K562 (cell line): ENCODE results near the gene SF3B3. TPM values are rescaled to one million over a fixed set of nuclear protein-coding genes. Genes with fewer than 3 reads are reported as not detected.

ENCODE experiments used
- ATAC-seq: fragments of 200-7000 bp; cut with Tn5 transposase; 3 replicates; pipeline ENCODE4 v1.9.1; 2020; ENCODE audit warnings: moderate library complexity
- BruUV-seq: library from RNA; stranded (reverse); fragments of 400-500 nt; replicated peaks from 2 replicates; lab custom pipeline; 2021; lab: Mats Ljungman, UMichigan
- CTCF ChIA-PET: fragments of 300-600 bp; formaldehyde crosslinking; extraction: SDS; loops from one replicate; lab custom pipeline; 2021; ENCODE audit warnings: low intra/inter-chr PET ratio; lab: Yijun Ruan, JAX
- POLR2A ChIA-PET: fragments of 300-600, 350-650 bp; sonication (Branson Sonifier 250); formaldehyde crosslinking; extraction: SDS; loops from one replicate; lab custom pipeline; 2021; ENCODE audit warnings: antibody characterized with exemption, inconsistent platforms; lab: Yijun Ruan, JAX
- DNase-seq, 4 experiments: peaks; one replicate each; pipeline versions ENCODE4 v3.0.0 to v3.0.0-alpha.2; 2011 to 2018; ENCODE audit warnings: low spot score in 3 of 4, mixed read lengths in 3 of 4; ENCODE audit errors: extremely low read depth in 1 of 4
- FAIRE-seq: peaks from 2 replicates; lab custom pipeline; 2011; peaks lifted over from hg19 to GRCh38; lab: Jason Lieb, UNC
- H2AFZ ChIP-seq: 2 replicates; pipeline ENCODE4 v1.6.0; 2011; ENCODE audit warnings: low read depth, low read length, control low read depth, inconsistent platforms
- H3K27ac ChIP-seq: fragments of 200-600 bp; 3 replicates; pipeline ENCODE4 v1.8.0; 2011; ENCODE audit warnings: low read depth, mild to moderate bottlenecking, control low read depth, inconsistent platforms, low read length, moderate library complexity, mixed read lengths; ENCODE audit errors: extremely low read depth
- H3K27me3 ChIP-seq, 2 experiments: fragments of 300-600 bp in 1 of 2; 2 replicates in 1 of 2; 3 replicates in 1 of 2; pipeline versions ENCODE4 v1.6.0 to v1.8.0; 2011; ENCODE audit warnings: inconsistent platforms in 2 of 2, low read length in 2 of 2, mild to moderate bottlenecking in 1 of 2, mixed read lengths in 1 of 2, moderate library complexity in 1 of 2; ENCODE audit not compliant: control insufficient read depth in 2 of 2, insufficient read depth in 2 of 2
- H3K36me3 ChIP-seq: fragments of 300-600 bp; 3 replicates; pipeline ENCODE4 v1.8.0; 2011; ENCODE audit warnings: mild to moderate bottlenecking, low read length, inconsistent platforms; ENCODE audit not compliant: control insufficient read depth, insufficient read depth
- H3K4me1 ChIP-seq, 2 experiments: fragments of 200-600 bp in 1 of 2; replicated peaks in 1 of 2; 2 replicates in 1 of 2; 3 replicates in 1 of 2; pipeline versions ENCODE4 v1.5.1 to v1.8.0; 2011; ENCODE audit warnings: inconsistent platforms in 2 of 2, low read length in 2 of 2, mild to moderate bottlenecking in 1 of 2, mixed read lengths in 1 of 2, moderate library complexity in 1 of 2; ENCODE audit not compliant: control insufficient read depth in 2 of 2, insufficient read depth in 2 of 2
- H3K4me2 ChIP-seq: 2 replicates; pipeline ENCODE4 v1.6.1; 2011; ENCODE audit warnings: low read length, control low read depth, inconsistent platforms, mixed read lengths; ENCODE audit not compliant: insufficient read depth
- H3K4me3 ChIP-seq: fragments of 200-600 bp; sonication (generic), shearing (Covaris generic); 2 replicates; pipeline ENCODE4 v1.5.1; 2016; ENCODE audit warnings: control low read depth, inconsistent platforms
- H3K79me2 ChIP-seq: fragments of 200-600 bp; 3 replicates; pipeline ENCODE4 v1.8.0; 2011; ENCODE audit warnings: low read length, inconsistent platforms; ENCODE audit not compliant: control insufficient read depth, insufficient read depth
- H3K9ac ChIP-seq, 2 experiments: 2 replicates each; pipeline versions ENCODE4 v1.6.0 to v1.6.1; 2011; ENCODE audit warnings: low read depth in 2 of 2, low read length in 2 of 2, control low read depth in 1 of 2, inconsistent platforms in 1 of 2, mild to moderate bottlenecking in 1 of 2, mixed read lengths in 1 of 2; ENCODE audit not compliant: insufficient read depth in 1 of 2
- H3K9me1 ChIP-seq: one replicate; pipeline ENCODE4 v1.6.0; 2011; ENCODE audit warnings: inconsistent platforms, mild to moderate bottlenecking, low read length, moderate library complexity; ENCODE audit not compliant: control insufficient read depth, insufficient read depth
- H3K9me3 ChIP-seq: replicated peaks from 2 replicates; pipeline ENCODE4 v1.5.1; 2011; ENCODE audit warnings: low read depth, low read length, inconsistent platforms; ENCODE audit not compliant: control insufficient read depth, insufficient read depth
- H4K20me1 ChIP-seq: replicated peaks from 2 replicates; pipeline ENCODE4 v1.6.1; 2011; ENCODE audit warnings: low read length, inconsistent platforms, mixed read lengths; ENCODE audit not compliant: control insufficient read depth, insufficient read depth
- DMBX1 ChIP-seq: fragments of 250-450 bp; sonication (Bioruptor Pico); IDR thresholded peaks from 2 replicates; pipeline ENCODE4 v1.8.0; 2022; ENCODE audit warnings: inconsistent platforms, mild to moderate bottlenecking, moderate library complexity, borderline replicate concordance
- ELF2 ChIP-seq: fragments of 250-450 bp; sonication (Bioruptor Pico); IDR thresholded peaks from 2 replicates; pipeline ENCODE4 v1.5.0; 2021; ENCODE audit warnings: mild to moderate bottlenecking
- FOXJ2 ChIP-seq: fragments of 200-800 bp; sonication (Bioruptor generic); IDR thresholded peaks from 2 replicates; pipeline ENCODE4 v1.6.1; 2016; ENCODE audit warnings: missing genetic modification characterization, missing compliant biosample characterization
- GABPA ChIP-seq: fragments of 200-800 bp; sonication (Bioruptor generic); conservative IDR thresholded peaks from 2 replicates; pipeline ENCODE4 v1.6.1; 2016; ENCODE audit warnings: low read depth, missing genetic modification characterization, missing compliant biosample characterization
- HCFC1 ChIP-seq: IDR thresholded peaks from 2 replicates; pipeline ENCODE4 v1.6.1; 2012; ENCODE audit warnings: low read depth, low read length, improper control_type of control experiment
- HMGN3 ChIP-seq: IDR thresholded peaks from 2 replicates; pipeline ENCODE4 v1.6.1; 2011; ENCODE audit warnings: borderline replicate concordance, low read depth, mild to moderate bottlenecking, mixed read lengths, low read length; ENCODE audit not compliant: insufficient read length; ENCODE audit errors: extremely low read depth
- IRF2 ChIP-seq: sonication (generic); formaldehyde crosslinking; IDR thresholded peaks from 2 replicates; pipeline ENCODE4 v1.8.1; 2022; ENCODE audit warnings: mild to moderate bottlenecking, missing genetic modification reagents
- NFRKB ChIP-seq: fragments of 450-650 bp; IDR thresholded peaks from 2 replicates; pipeline ENCODE4 v1.6.1; 2016; ENCODE audit warnings: low read depth
- POLR2A ChIP-seq: fragments of 450-650 bp; conservative IDR thresholded peaks from 2 replicates; pipeline ENCODE4 v1.6.1; 2016
- POLR2H ChIP-seq: IDR thresholded peaks from 2 replicates; pipeline ENCODE4 v1.6.1; 2016; ENCODE audit warnings: missing genetic modification characterization, low read depth, mild to moderate bottlenecking, control low read depth, missing compliant biosample characterization, moderate library complexity
- RB1 ChIP-seq: fragments of 450-650 bp; IDR thresholded peaks from 2 replicates; pipeline ENCODE4 v1.6.1; 2017; ENCODE audit warnings: low read depth, mild to moderate bottlenecking
- RBM39 ChIP-seq: fragments of 200-400 bp; formaldehyde crosslinking; optimal IDR thresholded peaks from 2 replicates; pipeline ENCODE3; 2018; ENCODE audit warnings: low read depth, low read length
- SMAD4 ChIP-seq: fragments of 250-450 bp; sonication (Bioruptor Pico); conservative IDR thresholded peaks from 2 replicates; pipeline ENCODE4 v1.8.0; 2021; ENCODE audit warnings: inconsistent platforms, mild to moderate bottlenecking, moderate library complexity
- TRIM24 ChIP-seq, 2 experiments: fragments of 450-650 bp; IDR thresholded peaks; 2 replicates each; pipeline ENCODE4 v1.6.1; 2016
- YY1 ChIP-seq, 3 experiments: IDR thresholded peaks; 2 replicates each; pipeline ENCODE4 v1.6.1; 2011; ENCODE audit warnings: low read length in 2 of 3, mild to moderate bottlenecking in 2 of 3, moderate library complexity in 2 of 3, borderline replicate concordance in 1 of 3, control low read depth in 1 of 3, low read depth in 1 of 3; ENCODE audit not compliant: insufficient read depth in 3 of 3, insufficient replicate concordance in 2 of 3, control insufficient read depth in 1 of 3, insufficient read length in 1 of 3; ENCODE audit errors: extremely low read depth in 1 of 3
- ZFP1 ChIP-seq: fragments of 450-650 bp; formaldehyde crosslinking; IDR thresholded peaks from 2 replicates; pipeline ENCODE4 v1.4.0; 2020; ENCODE audit warnings: mild to moderate bottlenecking, mixed read lengths
- WGBS: fragments of 100-300 bp; shearing (Covaris generic); methylation state at CpG from one replicate; pipeline ENCODE4 v1.1.6; 2016; ENCODE audit warnings: low coverage, mixed read lengths; ENCODE audit not compliant: insufficient coverage; ENCODE audit errors: missing lambda C conversion rate; 5-methylcytosine and 5-hydroxymethylcytosine counted together
- in situ Hi-C: fragments of 300-500 bp; cut with MboI; formaldehyde crosslinking; loops from 4 replicates; pipeline ENCODE4 v1.15.0; 2018; ENCODE audit warnings: inconsistent platforms, mixed read lengths
- intact Hi-C: fragments of 100-400 bp; cut with micrococcal nuclease; formaldehyde crosslinking; loops from 2 replicates; pipeline ENCODE4 v1.14.2; 2022
- polyA plus RNA-seq, 8 experiments: library from polyadenylated mRNA; depleted of rRNA in 4 of 8; stranded (reverse) in 5 of 8; unstranded in 3 of 8; fragments of >200 nt; fragmentation: Nextera tagmentation in 2 of 8; fragmentation: Illumina TruSeq in 1 of 8; extraction: Ambion mirVana in 2 of 8; extraction: Trizol in 1 of 8; gene quantifications; 2 replicates each; pipeline versions ENCODE4 v1.2.1 to v1.2.3, GENCODE V29; 2011 to 2014; ENCODE audit warnings: inconsistent platforms in 1 of 8, missing spikeins in 1 of 8
- total RNA-seq, 7 experiments: library from RNA; depleted of rRNA in 6 of 7; stranded (reverse); fragments of >200 nt in 6 of 7; fragmentation: Illumina TruSeq in 2 of 7; extraction: Trizol in 2 of 7; gene quantifications; 2 replicates each; pipeline versions ENCODE4 v1.2.1 to v1.2.3, GENCODE V29; 2011 to 2021; ENCODE audit warnings: low replicate concordance in 1 of 7
- TF ChIP-seq, protein P1 (sequence below): sonication (generic); formaldehyde crosslinking; IDR thresholded peaks from 2 replicates; pipeline ENCODE4 v1.8.0; 2022; ENCODE audit warnings: mild to moderate bottlenecking, missing genetic modification reagents, borderline replicate concordance

SF3B3 gene
- total and polyA plus RNA-seq, 9 of the 15 experiments (the other 6 are each of a cell fraction or from before 2014, with no cell fraction given) = 98.9 to 546 (median 221) TPM

DNA sequence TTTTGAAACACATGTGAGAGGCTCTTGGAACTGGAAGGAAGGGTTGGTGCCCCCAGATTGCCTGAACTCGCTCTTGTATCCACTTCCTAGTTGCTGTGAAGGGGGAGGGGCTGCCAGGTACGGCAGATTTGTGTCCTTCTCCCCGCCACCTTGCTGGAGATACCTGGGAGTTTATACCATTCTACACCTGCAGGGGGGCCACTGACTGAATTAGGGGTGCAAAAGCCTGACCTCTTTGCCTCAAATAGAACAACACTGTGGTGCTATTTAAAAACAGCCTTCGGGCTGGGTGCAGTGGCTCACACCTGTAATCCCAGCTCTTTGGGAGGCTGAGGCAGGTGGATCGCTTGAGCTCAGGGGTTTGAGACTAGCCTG is 87.6 kb downstream of the SF3B3 start:
- in situ Hi-C loops = no loop called here
- no peak overlapping the region for H2AFZ ChIP-seq
- H3K27me3 ChIP-seq = peaks cover 11 to 34% of the 10 kb centered on the region in 2 experiments; a peak in 4 of 5 replicates
- H3K9me1 ChIP-seq = no peaks in the 10 kb centered on the region
- CTCF ChIA-PET = no interaction called here
- H3K36me3 ChIP-seq = no peaks in the 10 kb centered on the region
- H4K20me1 ChIP-seq = no peaks in the 10 kb centered on the region
- DNase-seq (peak in 1 of 4 experiments; percentile 26), FAIRE-seq (no peak), ATAC-seq (no peak)
- TF ChIP-seq, protein P1, sequence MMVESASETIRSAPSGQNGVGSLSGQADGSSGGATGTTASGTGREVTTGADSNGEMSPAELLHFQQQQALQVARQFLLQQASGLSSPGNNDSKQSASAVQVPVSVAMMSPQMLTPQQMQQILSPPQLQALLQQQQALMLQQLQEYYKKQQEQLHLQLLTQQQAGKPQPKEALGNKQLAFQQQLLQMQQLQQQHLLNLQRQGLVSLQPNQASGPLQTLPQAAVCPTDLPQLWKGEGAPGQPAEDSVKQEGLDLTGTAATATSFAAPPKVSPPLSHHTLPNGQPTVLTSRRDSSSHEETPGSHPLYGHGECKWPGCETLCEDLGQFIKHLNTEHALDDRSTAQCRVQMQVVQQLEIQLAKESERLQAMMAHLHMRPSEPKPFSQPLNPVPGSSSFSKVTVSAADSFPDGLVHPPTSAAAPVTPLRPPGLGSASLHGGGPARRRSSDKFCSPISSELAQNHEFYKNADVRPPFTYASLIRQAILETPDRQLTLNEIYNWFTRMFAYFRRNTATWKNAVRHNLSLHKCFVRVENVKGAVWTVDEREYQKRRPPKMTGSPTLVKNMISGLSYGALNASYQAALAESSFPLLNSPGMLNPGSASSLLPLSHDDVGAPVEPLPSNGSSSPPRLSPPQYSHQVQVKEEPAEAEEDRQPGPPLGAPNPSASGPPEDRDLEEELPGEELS = no peak
- TF ChIP-seq TRIM24 (IDR thresholded peaks at IDR 0.05) (no peak), ELF2 (no peak), RB1 (no peak), YY1 (IDR thresholded peaks at IDR 0.05; ENCODE audit: borderline replicate concordance in 1 of 3, control insufficient read depth in 1 of 3, extremely low read depth in 1 of 3, insufficient read depth in 3 of 3, insufficient read length in 1 of 3, insufficient replicate concordance in 2 of 3, low read depth in 1 of 3, low read length in 2 of 3) (no peak), POLR2A (no peak), GABPA (tag) (no peak), SMAD4 (CRISPR knock-in tag) (no peak), POLR2H (no peak), FOXJ2 (tag) (no peak), ZFP1 (CRISPR knock-in tag) (no peak), HCFC1 (no peak), RBM39 (no peak), IRF2 (CRISPR knock-in tag) (no peak), DMBX1 (CRISPR knock-in tag) (no peak), NFRKB (no peak), HMGN3 (no peak)
- no peaks in the 10 kb centered on the region for H3K79me2 ChIP-seq
- intact Hi-C loops = no loop called here
- no peak overlapping the region for H3K27ac ChIP-seq
- H3K9me3 ChIP-seq = no peaks in the 10 kb centered on the region
- POLR2A ChIA-PET = interaction anchor here (1.4 kb wide), 1 partner anchor 35 kb away, joined by 5 read pairs; no protein-coding TSS in a partner anchor
- H3K4me2 ChIP-seq = no peak overlapping the region
- H3K9ac ChIP-seq = no peak overlapping the region
- H3K4me3 ChIP-seq = no peak overlapping the region
- 0 out of 5 replicates have a peak, but pooled peaks cover 0 to 5% of the 10 kb centered on the region in 2 experiments for H3K4me1 ChIP-seq
- BruUV-seq = no TSS peak
- WGBS = 41% methylated on average over 5 of the region's 5 CpGs
